ENCODE measurements around the gene UGDH. TPM values are rescaled to one million over a fixed set of nuclear protein-coding genes. Genes with fewer than 3 reads are reported as not detected.

Gene UGDH
- total and polyA plus RNA-seq, 2 donors = 23.7 to 75.3 TPM

GRCh38 chr4:39497909-39498726 lies 29.1 kb downstream of the UGDH start:
- H3K36me3 ChIP-seq (ENCODE audit: insufficient read depth) = peaks cover 4% of the 10 kb centered on the region
- H3K4me1 ChIP-seq (ENCODE audit: insufficient read depth) = no peaks in the 10 kb centered on the region
- WGBS = 96% methylated on average over 1 of the region's 1 CpG
- H3K4me3 ChIP-seq (ENCODE audit: low read depth, low read length) = no peak overlapping the region
- no peak overlapping the region for H3K27ac ChIP-seq (ENCODE audit: low read depth)
- DNase-seq (ENCODE audit: extremely low spot score) = no peak

DNA sequence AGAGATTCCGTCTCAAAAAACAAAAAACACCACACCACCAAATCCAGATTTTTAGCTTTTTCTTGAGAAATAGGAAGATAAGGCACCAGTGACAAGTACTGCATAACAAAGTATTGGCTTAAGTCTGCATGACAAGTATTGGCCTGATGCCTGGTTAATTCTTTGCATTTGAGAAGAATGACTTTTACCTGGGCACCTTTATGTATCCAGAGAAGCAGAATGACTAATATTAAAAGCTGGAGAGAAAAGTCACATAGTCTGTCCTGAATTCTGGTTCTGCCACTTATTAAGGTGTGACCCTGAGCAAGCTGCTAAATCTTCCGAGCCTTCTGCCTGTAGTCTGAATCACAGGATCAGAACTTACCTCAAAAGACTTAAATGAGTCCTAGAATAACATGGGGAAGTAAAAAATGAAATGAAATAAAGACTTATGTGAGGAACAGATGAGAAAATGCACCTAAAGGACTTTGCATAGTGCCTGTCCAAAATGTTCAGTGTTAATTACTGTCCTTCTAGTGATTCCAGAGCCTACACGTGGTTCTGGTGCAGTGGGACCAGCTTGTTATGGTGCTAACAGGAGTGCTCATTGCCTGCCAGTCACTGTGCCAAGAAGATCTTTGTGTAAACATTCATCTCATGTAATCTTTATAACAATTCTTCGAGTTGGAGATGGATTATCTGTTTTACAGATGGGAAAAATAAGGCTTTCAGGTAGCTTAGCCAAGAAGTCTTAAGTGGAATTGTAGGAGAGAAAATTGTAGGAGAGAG lies 31.6 kb downstream of the UGDH start:
- Histone ChIP-seq H3K27ac (ENCODE audit: low read depth) (no peak overlapping the region), H3K4me3 (ENCODE audit: low read depth, low read length) (no peak overlapping the region), H3K36me3 (ENCODE audit: insufficient read depth) (peaks cover 2% of the 10 kb centered on the region), H3K4me1 (ENCODE audit: insufficient read depth) (no peaks in the 10 kb centered on the region)
- 47% methylated on average over 4 of the region's 4 CpGs for WGBS
- no peak for DNase-seq (ENCODE audit: extremely low spot score)

DNA sequence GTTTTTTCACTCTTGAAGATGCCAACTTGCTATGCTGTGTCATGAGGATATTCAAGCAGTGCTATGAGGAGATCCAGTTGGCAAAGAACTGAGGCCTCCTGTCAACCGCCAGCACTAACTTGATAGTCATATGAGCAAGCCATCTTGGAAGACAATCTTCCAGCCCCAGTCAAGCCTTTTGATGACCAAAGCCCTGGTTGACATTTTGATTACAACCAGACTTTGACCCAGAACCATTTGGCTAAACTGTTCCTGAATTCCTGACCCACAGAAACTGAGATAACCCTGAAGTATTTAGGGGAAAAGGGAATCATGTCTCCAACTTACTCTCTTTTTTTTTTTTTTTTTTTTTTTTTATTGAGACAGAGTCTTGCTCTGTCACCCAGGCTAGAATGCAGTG lies 32.9 kb downstream of the UGDH start:
- no peak overlapping the region for H3K4me3 ChIP-seq (ENCODE audit: low read depth, low read length)
- H3K36me3 ChIP-seq (ENCODE audit: insufficient read depth) = no peaks in the 10 kb centered on the region
- H3K27ac ChIP-seq (ENCODE audit: low read depth) = no peak overlapping the region
- no peak for DNase-seq (ENCODE audit: extremely low spot score)
- 93% methylated on average over 1 of the region's 1 CpG for WGBS
- no peaks in the 10 kb centered on the region for H3K4me1 ChIP-seq (ENCODE audit: insufficient read depth)

DNA sequence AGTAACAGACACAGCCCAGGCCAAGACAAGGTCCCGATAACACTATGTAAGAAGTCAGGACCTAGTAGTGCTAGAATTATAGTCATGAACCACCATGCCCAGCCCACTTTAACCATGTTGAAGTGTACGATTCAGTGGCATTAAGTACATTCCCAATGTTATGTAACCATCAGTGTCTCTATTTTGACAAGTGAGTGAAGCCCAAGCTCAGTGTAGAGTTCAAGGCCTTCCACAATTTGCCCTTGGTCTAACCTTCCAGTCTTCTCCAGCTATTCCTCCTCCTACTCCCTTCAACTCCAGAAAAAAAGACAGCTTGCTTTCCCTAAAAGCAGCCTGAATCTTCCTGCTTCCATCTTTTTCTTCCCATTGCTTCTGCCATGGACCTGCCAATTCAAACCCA lies 36.9 kb downstream of the UGDH start:
- Histone ChIP-seq H3K4me1 (ENCODE audit: insufficient read depth) (no peaks in the 10 kb centered on the region), H3K4me3 (ENCODE audit: low read depth, low read length) (no peak overlapping the region), H3K27ac (ENCODE audit: low read depth) (no peak overlapping the region), H3K36me3 (ENCODE audit: insufficient read depth) (no peaks in the 10 kb centered on the region)
- DNase-seq (ENCODE audit: extremely low spot score) = no peak
- WGBS = 90% methylated on average over 2 of the region's 2 CpGs

DNA sequence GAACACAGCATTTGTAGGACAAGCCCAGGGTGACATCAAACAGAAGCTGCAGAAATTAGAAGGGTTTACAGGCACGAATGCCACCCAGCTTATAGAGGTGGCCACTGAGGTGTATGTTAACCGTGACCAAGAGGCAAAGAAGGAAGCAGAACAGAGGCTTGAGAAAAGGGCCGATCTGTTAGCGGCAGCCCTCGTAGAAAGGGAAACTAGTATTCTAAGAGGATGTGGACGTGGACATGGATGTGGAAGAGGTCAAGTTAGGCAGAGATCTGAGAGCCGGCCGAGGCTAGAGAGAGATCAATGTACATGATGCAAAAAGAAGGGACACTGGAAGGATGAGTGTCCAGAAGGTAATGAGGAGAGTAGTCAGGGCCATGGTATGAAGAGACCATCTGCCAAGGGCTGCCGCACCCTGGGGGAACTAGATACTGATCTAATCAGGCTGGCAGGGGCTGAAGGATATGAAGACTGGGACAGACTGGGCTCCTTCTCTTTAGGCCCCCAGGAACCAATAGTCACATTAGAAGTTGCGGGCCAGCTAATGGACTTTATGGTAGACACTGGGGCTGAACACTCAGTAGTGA lies 40.9 kb downstream of the UGDH start:
- DNase-seq (ENCODE audit: extremely low spot score) = no peak
- 81% methylated on average over 10 of the region's 10 CpGs for WGBS
- H3K27ac ChIP-seq (ENCODE audit: low read depth) = no peak overlapping the region
- H3K4me1 ChIP-seq (ENCODE audit: insufficient read depth) = no peaks in the 10 kb centered on the region
- H3K4me3 ChIP-seq (ENCODE audit: low read depth, low read length) = no peak overlapping the region
- H3K36me3 ChIP-seq (ENCODE audit: insufficient read depth) = no peaks in the 10 kb centered on the region

DNA sequence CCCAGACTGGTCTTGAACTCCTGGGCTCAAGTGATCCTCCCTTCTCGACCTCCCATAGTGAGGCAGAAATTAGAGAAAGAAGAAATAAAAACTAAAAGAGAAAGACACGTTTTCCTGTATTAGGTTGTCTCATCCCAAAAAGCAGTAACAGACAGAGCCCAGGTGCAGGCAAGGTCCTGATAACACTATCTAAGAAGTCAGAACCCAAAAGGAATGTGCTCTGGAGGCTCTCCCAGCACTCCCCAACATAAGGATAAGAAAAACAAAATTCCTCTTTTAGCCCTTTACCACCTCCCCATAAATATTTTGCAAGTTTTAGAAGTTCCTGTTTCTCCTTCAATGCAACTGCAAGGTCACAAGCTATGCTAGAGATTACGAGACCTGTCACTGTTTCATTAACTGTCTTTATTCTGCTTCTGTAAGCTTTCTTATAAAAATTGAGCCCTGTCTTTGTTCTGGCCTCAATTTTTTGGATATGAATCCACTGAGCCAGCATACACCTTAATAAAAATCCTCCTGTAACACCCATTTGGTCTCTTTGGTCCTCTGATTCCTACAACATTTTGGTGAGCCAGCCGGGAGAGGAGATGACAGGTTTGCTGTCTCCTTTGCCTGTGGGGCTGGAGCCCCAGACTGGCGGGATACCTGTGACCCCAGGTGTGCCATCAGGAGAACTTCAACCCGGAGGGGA lies 42.5 kb downstream of the UGDH start:
- Histone ChIP-seq H3K4me3 (ENCODE audit: low read depth, low read length) (no peak overlapping the region), H3K36me3 (ENCODE audit: insufficient read depth) (no peaks in the 10 kb centered on the region), H3K27ac (ENCODE audit: low read depth) (no peak overlapping the region), H3K4me1 (ENCODE audit: insufficient read depth) (no peaks in the 10 kb centered on the region)
- 87% methylated on average over 6 of the region's 6 CpGs for WGBS
- DNase-seq (ENCODE audit: extremely low spot score) = no peak

DNA sequence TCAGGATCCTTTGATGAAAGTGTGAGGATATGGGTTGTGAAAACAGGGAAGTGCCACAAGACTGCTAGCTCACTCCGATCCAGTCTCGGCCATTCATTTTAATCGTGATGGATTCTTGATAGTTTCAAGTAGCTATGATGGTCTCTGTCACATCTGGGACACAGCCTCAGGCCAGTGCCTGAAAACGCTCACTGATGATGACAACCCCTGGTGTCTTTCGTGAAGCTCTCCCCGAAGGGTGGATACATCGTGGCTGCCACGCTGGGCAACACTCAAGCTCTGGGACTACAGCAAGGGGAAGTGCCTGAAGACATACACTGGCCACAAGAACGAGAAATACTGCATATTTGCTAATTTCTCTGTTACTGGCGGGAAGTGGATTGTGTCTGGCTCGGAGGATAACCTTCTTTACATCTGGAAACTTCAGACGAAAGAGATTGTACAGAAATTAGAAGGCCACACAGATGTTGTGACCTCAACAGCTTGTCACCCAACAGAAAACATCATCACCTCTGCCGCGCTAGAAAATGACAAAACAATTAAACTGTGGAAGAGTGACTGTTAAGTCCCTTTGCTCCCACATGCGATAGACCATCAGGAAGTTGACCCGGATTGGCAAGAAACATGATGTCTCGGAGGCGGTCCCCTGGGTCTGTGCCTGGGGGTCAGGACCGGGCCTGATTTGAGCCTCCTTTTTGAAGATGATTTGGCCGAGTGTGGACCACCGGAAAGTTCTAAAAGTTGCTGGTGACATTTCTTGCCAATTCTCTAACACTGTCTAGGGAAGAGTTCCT lies 46.1 kb downstream of the UGDH start:
- no peak overlapping the region for H3K4me3 ChIP-seq (ENCODE audit: low read depth, low read length)
- no peaks in the 10 kb centered on the region for H3K36me3 ChIP-seq (ENCODE audit: insufficient read depth)
- DNase-seq (ENCODE audit: extremely low spot score) = no peak
- H3K4me1 ChIP-seq (ENCODE audit: insufficient read depth) = no peaks in the 10 kb centered on the region
- H3K27ac ChIP-seq (ENCODE audit: low read depth) = no peak overlapping the region
- 89% methylated on average over 21 of the region's 21 CpGs for WGBS

GRCh38 chr4:39480251-39480650 lies 47.0 kb downstream of the UGDH start:
- DNase-seq (ENCODE audit: extremely low spot score) = no peak
- Histone ChIP-seq H3K4me1 (ENCODE audit: insufficient read depth) (no peaks in the 10 kb centered on the region), H3K27ac (ENCODE audit: low read depth) (no peak overlapping the region), H3K36me3 (ENCODE audit: insufficient read depth) (no peaks in the 10 kb centered on the region), H3K4me3 (ENCODE audit: low read depth, low read length) (no peak overlapping the region)
- 96% methylated on average over 27 of the region's 27 CpGs for WGBS

- Histone ChIP-seq H3K4me3 (ENCODE audit: low read depth, low read length) (no peak overlapping the region), H3K4me1 (ENCODE audit: insufficient read depth) (no peaks in the 10 kb centered on the region), H3K36me3 (ENCODE audit: insufficient read depth) (peaks cover 1% of the 10 kb centered on the region), H3K27ac (ENCODE audit: low read depth) (no peak overlapping the region)
- no peak for DNase-seq (ENCODE audit: extremely low spot score)
- WGBS = 64% methylated on average over 5 of the region's 5 CpGs
Observed at GRCh38 chr4:39476187-39476895, 50.9 kb downstream of the UGDH start.

- 89% methylated on average over 3 of the region's 3 CpGs for WGBS
Observed at GRCh38 chr4:39472396-39472795, 54.8 kb downstream of the UGDH start.

DNA sequence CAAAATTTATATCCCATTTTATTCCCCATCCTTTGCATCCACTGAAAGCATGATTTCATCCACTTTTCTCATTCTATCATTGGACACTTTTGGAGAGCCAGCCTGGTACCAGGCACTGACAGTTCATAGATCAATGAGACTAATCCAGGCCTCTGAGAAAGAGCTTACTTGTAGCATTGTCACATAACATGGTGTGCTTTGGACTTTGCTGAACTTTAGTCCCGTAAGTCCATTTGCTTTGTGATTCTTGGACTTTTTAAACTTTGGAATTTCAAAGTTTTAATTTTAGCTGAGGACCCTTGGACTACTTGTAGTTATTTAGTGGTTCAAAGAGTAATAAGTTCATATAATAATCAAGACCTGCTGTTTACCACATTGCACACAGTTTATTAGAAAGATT lies 56.8 kb downstream of the UGDH start:
- H3K27ac ChIP-seq (ENCODE audit: low read depth) = no peak overlapping the region
- H3K4me3 ChIP-seq (ENCODE audit: low read depth, low read length) = no peak overlapping the region
- WGBS = 95% methylated on average over 1 of the region's 1 CpG
- no peak for DNase-seq (ENCODE audit: extremely low spot score)
- H3K36me3 ChIP-seq (ENCODE audit: insufficient read depth) = peaks cover 1% of the 10 kb centered on the region
- no peaks in the 10 kb centered on the region for H3K4me1 ChIP-seq (ENCODE audit: insufficient read depth)

More at GRCh38 chr4:39472396-39472795, 54.8 kb downstream of the UGDH start:
- Histone ChIP-seq H3K4me1 (ENCODE audit: insufficient read depth) (no peaks in the 10 kb centered on the region), H3K27ac (ENCODE audit: low read depth) (no peak overlapping the region), H3K36me3 (ENCODE audit: insufficient read depth) (peaks cover 1% of the 10 kb centered on the region), H3K4me3 (ENCODE audit: low read depth, low read length) (no peak overlapping the region)
- no peak for DNase-seq (ENCODE audit: extremely low spot score)

- no peak overlapping the region for H3K4me3 ChIP-seq (ENCODE audit: low read depth, low read length)
- DNase-seq (ENCODE audit: extremely low spot score) = peak; percentile 52
- H3K36me3 ChIP-seq (ENCODE audit: insufficient read depth) = no peaks in the 10 kb centered on the region
- no peak overlapping the region for H3K27ac ChIP-seq (ENCODE audit: low read depth)
- WGBS = 60% methylated on average over 4 of the region's 4 CpGs
- H3K4me1 ChIP-seq (ENCODE audit: insufficient read depth) = no peaks in the 10 kb centered on the region
Observed at GRCh38 chr4:39469429-39470077, 57.7 kb downstream of the UGDH start.
